GM18517 (cell line): ENCODE measurements around the gene PKD1.
"Not testable (repeated sequence)": the region's sequence is repeated elsewhere in the genome, so short reads cannot be mapped to it uniquely, and the experiment has no call there.

ENCODE experiments used
- ATAC-seq: cut with Tn5 transposase; IDR thresholded peaks from one replicate; pipeline ENCODE4 v1.9.1; 2021; ENCODE audit warnings: mild to moderate bottlenecking, moderate library complexity; ENCODE audit not compliant: unreplicated experiment

PKD1 gene

DNA sequence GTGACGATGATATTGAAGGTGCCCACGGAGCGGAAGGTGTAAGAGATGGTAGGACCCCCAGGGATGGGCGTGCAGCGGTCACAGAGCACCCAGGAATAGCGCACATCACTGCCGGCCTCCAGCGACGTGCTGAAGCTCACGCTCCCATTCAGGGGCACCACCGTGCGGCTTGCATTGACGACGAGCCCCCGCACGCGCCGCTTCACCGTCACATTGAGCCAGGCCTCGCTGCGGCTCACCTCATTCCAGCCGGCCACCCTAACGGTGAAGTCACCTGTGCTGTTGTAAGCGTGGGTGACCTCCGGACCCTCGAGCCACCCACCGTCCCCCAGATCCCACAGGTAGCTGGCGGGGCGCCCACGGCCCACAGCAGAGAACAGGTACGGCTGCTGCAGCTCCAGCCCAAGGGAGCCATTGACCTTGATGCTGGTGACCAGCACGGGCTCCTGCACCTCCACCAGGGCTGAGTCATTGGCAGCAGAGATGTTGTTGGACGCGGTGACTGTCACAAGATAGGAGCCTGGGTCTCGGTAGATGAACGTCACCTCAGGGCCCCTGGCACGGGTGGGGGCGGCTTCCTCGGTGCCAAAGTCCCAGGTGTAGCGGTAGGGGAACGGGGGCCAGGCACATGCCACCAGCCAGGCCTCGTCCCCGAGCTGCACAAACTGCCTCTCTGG is 25.2 kb downstream of the PKD1 start:
- ATAC-seq = not testable (repeated sequence)

- ATAC-seq = not testable (repeated sequence)
Measured at GRCh38 chr16:2109872-2110271, 25.8 kb downstream of the PKD1 start.

DNA sequence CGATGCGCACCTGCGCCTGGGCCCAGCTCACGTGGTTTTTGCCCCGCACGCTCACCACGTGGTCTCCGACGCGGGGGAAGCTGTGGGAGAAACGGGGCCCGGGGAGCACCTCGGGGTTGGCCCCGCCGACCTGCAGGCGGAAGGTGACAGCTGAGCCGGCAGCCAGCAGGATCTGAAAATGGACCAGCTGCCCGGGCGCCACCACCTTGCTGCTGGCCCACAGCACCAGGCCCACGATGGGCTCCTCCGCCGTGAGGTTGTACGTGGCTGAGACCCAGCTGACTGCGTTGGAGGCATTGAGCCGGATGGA is 26.5 kb downstream of the PKD1 start:
- not testable (repeated sequence) for ATAC-seq

- ATAC-seq = not testable (repeated sequence)
Measured at GRCh38 chr16:2108446-2109270, 27.0 kb downstream of the PKD1 start.

DNA sequence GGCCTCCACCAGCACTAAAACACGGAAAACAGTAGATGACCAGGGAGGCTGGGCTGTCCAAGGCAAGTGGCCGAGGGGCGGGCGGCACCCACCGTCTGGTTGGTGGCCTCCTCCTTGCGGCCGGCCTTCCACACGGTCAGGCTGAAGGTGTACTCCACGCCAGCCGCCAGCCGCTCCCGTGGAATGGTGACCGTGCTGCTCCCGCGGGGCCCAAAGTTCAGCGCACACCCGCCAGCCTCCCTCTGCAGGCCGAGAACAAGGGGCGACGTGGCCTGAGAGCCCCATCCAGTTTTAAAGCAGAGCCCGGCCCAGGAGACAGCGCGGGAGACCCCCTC is 27.9 kb downstream of the PKD1 start:
- not testable (repeated sequence) for ATAC-seq

GRCh38 chr16:2107121-2107790 is 28.4 kb downstream of the PKD1 start:
- ATAC-seq = not testable (repeated sequence)

GRCh38 chr16:2106211-2106610 is 29.5 kb downstream of the PKD1 start:
- not testable (repeated sequence) for ATAC-seq

GRCh38 chr16:2105769-2106168 is 29.9 kb downstream of the PKD1 start:
- ATAC-seq = not testable (repeated sequence)

- ATAC-seq = not testable (repeated sequence)
Measured at GRCh38 chr16:2105291-2105690, 30.4 kb downstream of the PKD1 start.

DNA sequence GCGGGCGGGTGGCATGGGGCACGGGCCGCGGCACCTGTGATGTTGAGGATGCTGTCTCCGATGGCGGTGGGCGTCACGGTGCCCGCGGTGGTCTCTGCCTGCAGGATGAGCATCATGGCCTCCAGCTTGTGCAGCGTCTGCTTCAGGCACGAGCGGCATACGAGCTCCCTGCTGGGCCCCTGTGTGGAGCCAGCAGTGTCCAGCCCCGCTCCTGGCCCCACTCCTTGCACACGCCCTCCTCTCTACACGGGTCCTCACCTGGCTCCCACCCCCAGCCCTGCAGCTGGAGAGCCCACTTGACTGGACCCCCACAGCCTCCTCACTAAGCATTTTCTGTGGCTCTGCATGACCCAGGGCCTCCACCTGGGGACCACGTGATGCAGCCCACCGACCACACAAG is 31.2 kb downstream of the PKD1 start:
- not testable (repeated sequence) for ATAC-seq

DNA sequence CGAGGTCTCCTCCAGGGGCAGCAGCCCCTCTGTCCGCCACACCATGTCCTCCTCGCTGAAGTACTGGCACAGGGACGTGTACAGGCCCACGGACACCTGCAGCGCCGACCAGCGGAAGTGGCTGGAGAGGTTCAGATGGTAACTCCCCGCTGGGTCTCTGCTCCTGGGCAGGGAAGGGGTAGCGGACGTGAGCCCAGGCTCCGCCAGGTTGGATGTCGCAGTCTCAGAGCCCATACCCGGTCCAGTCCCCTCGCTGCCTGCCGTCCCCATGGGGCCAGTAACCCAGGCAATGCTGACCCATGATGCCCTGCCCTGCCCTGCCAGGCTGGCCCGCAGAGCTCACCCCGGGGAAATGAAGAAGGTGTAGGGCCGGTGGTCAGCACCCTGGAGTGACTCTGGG is 33.2 kb downstream of the PKD1 start:
- no peak for ATAC-seq

GRCh38 chr16:2101581-2101980 is 34.1 kb downstream of the PKD1 start:
- not testable (repeated sequence) for ATAC-seq

DNA sequence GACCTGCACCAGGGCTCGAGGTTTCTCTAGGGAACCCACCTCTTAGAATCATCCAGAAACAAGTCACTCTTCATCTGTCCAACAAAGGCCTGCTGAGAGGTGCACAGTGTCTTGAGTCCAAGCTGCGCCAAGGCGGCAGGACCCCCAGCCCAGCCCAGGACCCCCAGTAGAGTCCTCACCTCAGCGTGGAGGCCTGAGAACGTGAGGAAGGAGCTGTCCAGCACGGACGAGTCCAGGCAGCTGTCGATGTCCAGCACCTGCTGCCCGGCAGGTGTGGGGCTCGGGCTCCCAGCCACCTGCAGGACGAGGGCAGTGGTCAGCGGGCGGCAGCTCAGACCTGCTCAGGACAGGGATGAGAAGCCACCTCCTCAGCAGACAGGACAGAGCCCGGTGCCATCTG is 38.0 kb downstream of the PKD1 start:
- not testable (repeated sequence) for ATAC-seq

GRCh38 chr16:2096853-2097595 is 38.7 kb downstream of the PKD1 start:
- ATAC-seq = no peak

GRCh38 chr16:2095918-2096582 is 39.6 kb downstream of the PKD1 start:
- no peak for ATAC-seq

- ATAC-seq = no peak
Measured at GRCh38 chr16:2095315-2095853, 40.3 kb downstream of the PKD1 start.

DNA sequence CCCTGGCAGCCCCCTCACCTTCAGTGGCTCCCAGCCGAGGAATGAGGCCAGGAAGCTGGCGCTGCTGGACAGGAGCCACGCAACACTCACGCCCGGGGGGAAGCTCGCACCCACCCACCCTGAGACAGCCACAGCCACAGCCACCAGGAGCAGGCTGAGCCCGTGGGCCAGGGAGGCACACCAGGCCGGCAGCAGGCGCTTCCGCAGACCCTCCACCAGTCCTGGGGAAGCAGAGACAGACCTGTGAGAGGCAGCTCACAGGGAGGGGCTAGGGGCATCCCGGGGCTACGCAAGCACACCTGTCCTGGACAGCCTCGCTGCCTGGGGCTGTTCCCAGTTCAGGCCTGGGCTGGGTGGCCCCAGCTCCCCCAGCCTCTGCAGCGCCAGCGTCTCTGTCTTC is 41.9 kb downstream of the PKD1 start:
- no peak for ATAC-seq

DNA sequence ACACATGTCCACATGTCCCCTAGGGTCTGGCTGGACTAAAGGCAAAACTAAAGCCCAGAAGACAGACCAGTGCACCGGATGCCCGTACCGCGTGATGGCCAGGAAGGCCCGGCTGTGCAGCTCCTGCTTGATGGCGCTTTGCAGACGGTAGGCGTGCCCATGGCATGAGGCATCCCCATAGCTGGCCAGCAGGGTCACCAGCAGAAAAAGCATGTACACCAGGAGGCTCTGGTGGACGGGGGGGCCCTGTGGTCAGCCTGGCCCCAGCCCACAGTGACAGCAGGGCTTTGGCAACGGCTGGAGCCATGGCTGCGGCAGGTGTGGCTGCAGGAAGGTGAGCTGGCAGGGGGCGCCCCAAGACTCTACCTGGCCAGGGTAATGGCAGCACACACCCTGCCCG is 42.8 kb downstream of the PKD1 start:
- ATAC-seq = no peak

DNA sequence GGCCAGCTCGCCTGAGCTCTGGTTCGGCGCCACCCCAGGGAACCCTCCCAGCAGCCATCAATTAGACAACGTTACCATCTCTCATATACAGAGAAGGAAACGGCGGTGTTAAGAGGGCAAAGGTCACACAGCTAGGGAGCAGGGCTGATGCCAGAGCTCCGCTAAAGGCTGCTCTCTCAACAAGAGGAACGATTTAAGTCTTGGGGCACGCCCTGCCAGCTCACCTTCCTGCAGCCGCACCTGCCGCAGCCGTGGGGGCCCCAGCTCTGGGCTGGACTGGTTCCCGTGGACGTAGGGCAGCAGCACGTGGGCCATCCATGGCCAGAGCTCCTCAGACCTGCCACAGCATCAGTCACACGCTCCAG is 43.5 kb downstream of the PKD1 start:
- ATAC-seq = no peak

DNA sequence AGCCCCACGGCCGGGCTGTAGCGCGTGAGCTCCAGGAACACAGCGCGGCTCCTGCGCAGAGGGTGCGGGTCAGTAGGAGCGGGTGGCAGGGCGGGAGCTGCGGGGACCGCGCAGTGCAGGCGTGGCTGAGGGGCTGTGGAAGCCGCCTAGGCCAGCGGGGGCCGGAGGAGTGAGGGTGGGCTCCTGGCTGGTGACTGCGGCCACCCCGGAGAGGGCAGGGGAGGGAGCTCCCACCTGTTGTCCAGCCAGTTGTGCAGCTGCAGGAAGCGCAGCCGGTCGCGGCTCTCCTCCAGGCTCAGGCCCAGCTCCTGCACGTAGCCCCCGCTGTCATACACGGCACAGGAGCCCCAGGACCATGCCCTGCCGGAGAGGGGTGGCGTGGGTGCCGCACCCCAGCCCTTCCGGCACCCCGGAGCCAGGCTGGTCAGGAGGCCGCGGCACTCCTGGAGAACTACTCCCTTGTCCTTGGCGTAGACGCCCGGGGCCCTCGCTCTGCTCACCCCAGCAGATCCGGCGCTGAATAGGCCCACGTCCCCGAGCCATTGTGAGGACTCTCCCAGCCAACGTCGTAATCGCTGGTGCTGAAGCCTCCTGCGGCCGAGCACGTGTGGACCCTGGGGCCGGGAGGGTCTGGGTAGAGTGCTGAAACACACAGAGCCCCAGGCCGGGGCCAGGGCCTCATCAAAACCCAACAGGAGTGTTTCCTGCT is 44.0 kb downstream of the PKD1 start:
- no peak for ATAC-seq
